HEK293 (cell line): ENCODE measurements around the gene ST3GAL2.
A peak's percentile ranks its signal among the peaks of the same experiment; 100 is the strongest.

Experiments
- CTCF ChIA-PET: fragments of 350-600 bp; formaldehyde crosslinking; extraction: SDS; loops from one replicate; lab custom pipeline; 2021; ENCODE audit warnings: antibody characterized with exemption; lab: Yijun Ruan, JAX
- POLR2A ChIA-PET: fragments of 300-600 bp; formaldehyde crosslinking; extraction: SDS; loops from one replicate; lab custom pipeline; 2020; ENCODE audit warnings: antibody characterized with exemption, inconsistent platforms; lab: Yijun Ruan, JAX
- H3K27ac ChIP-seq: fragments of 200-500 bp; sonication (Bioruptor generic); 2 replicates; pipeline ENCODE4 v1.5.1; 2014; ENCODE audit warnings: low read depth, low read length, control low read depth, inconsistent platforms; ENCODE audit errors: extremely low read depth
- H3K36me3 ChIP-seq, 2 experiments: fragments of 200-500 bp in 1 of 2; sonication (Bioruptor generic) in 1 of 2; 1 replicate in 1 of 2; 2 replicates in 1 of 2; pipeline ENCODE4 v1.5.1; 2014 to 2017; ENCODE audit warnings: inconsistent platforms in 2 of 2, low read length in 2 of 2; ENCODE audit not compliant: control insufficient read depth in 2 of 2, insufficient read depth in 1 of 2
- H3K4me1 ChIP-seq: fragments of 200-500 bp; sonication (Bioruptor generic); 2 replicates; pipeline ENCODE4 v1.5.1; 2014; ENCODE audit warnings: mild to moderate bottlenecking, low read length, inconsistent platforms; ENCODE audit not compliant: control insufficient read depth, insufficient read depth
- H3K4me3 ChIP-seq: 2 replicates; pipeline ENCODE4 v1.5.1; 2011; ENCODE audit warnings: low read depth, mild to moderate bottlenecking, control low read depth, low read length, moderate library complexity
- H3K9me3 ChIP-seq: fragments of 200-500 bp; sonication (Bioruptor generic); 2 replicates; pipeline ENCODE4 v1.5.1; 2014; ENCODE audit warnings: low read depth, low read length, inconsistent platforms; ENCODE audit not compliant: control insufficient read depth, insufficient read depth
- ELK4 ChIP-seq: IDR thresholded peaks from 2 replicates; pipeline ENCODE4 v1.6.1; 2011; ENCODE audit warnings: mild to moderate bottlenecking, low read depth, low read length, borderline replicate concordance
- KLF1 ChIP-seq: fragments of 450-650 bp; formaldehyde crosslinking; IDR thresholded peaks from 2 replicates; pipeline ENCODE4 v1.5.1; 2016; ENCODE audit warnings: missing biosample characterization, missing genetic modification characterization
- PRDM10 ChIP-seq: fragments of 450-650 bp; formaldehyde crosslinking; IDR thresholded peaks from 2 replicates; pipeline ENCODE4 v1.5.1; 2016; ENCODE audit warnings: missing biosample characterization, missing genetic modification characterization
- YY1 ChIP-seq: fragments of 450-650 bp; formaldehyde crosslinking; IDR thresholded peaks from 2 replicates; pipeline ENCODE4 v1.5.1; 2018; ENCODE audit warnings: missing biosample characterization, missing genetic modification characterization
- ZBTB10 ChIP-seq: fragments of 450-650 bp; formaldehyde crosslinking; IDR thresholded peaks from 2 replicates; pipeline ENCODE4 v1.5.1; 2016; ENCODE audit warnings: missing biosample characterization, missing genetic modification characterization
- ZEB2 ChIP-seq: fragments of 450-650 bp; formaldehyde crosslinking; IDR thresholded peaks from 2 replicates; pipeline ENCODE4 v1.5.1; 2016; ENCODE audit warnings: missing biosample characterization, missing genetic modification characterization
- ZNF121 ChIP-seq: fragments of 450-650 bp; formaldehyde crosslinking; IDR thresholded peaks from 2 replicates; pipeline ENCODE4 v1.5.1; 2016; ENCODE audit warnings: missing biosample characterization, missing genetic modification characterization
- ZNF350 ChIP-seq: fragments of 450-650 bp; formaldehyde crosslinking; IDR thresholded peaks from 2 replicates; pipeline ENCODE4 v1.5.0; 2017; ENCODE audit warnings: missing biosample characterization, mild to moderate bottlenecking, missing genetic modification characterization
- ZNF423 ChIP-seq: fragments of 450-650 bp; formaldehyde crosslinking; IDR thresholded peaks from 2 replicates; pipeline ENCODE4 v1.5.1; 2016; ENCODE audit warnings: missing biosample characterization, missing genetic modification characterization
- ZNF529 ChIP-seq: fragments of 450-650 bp; formaldehyde crosslinking; IDR thresholded peaks from 2 replicates; pipeline ENCODE4 v1.5.1; 2017; ENCODE audit warnings: missing genetic modification characterization, missing biosample characterization; ENCODE audit not compliant: insufficient replicate concordance
- ZNF626 ChIP-seq: fragments of 450-650 bp; sonication (Bioruptor Pico); formaldehyde crosslinking; IDR thresholded peaks from 2 replicates; pipeline ENCODE4 v1.5.1; 2018; ENCODE audit warnings: missing biosample characterization, missing genetic modification characterization, inconsistent platforms
- ZNF664 ChIP-seq: fragments of 450-650 bp; formaldehyde crosslinking; IDR thresholded peaks from 2 replicates; pipeline ENCODE4 v1.5.1; 2016; ENCODE audit warnings: missing biosample characterization, missing genetic modification characterization
- ZNF692 ChIP-seq: fragments of 450-650 bp; formaldehyde crosslinking; IDR thresholded peaks from 2 replicates; pipeline ENCODE4 v1.5.1; 2016; ENCODE audit warnings: missing biosample characterization, missing genetic modification characterization
- ZNF837 ChIP-seq: fragments of 450-650 bp; formaldehyde crosslinking; IDR thresholded peaks from 2 replicates; pipeline ENCODE4 v1.5.1; 2016; ENCODE audit warnings: missing biosample characterization, missing genetic modification characterization

The ST3GAL2 gene

GRCh38 chr16:70422543-70422942 is 16.4 kb downstream of the ST3GAL2 start:
- CTCF ChIA-PET = interaction anchor here (0.8 to 0.9 kb wide), 2 partner anchors 19 to 21 kb away, joined by 3 read pairs; no protein-coding TSS in a partner anchor
- Histone ChIP-seq H3K4me3 (no peak overlapping the region), H3K27ac (no peak overlapping the region), H3K36me3 (peaks cover 0 to 6% of the 10 kb centered on the region in 2 experiments; a peak in 1 of 3 replicates), H3K4me1 (peaks cover 1% of the 10 kb centered on the region; the same call in 1 of the 2 replicates), H3K9me3 (no peaks in the 10 kb centered on the region)
- POLR2A ChIA-PET = no interaction called here
- no peak for TF ChIP-seq ZNF423 (tag by site-specific recombination)
- no peak for TF ChIP-seq ZNF626 (tag by site-specific recombination)
- no peak for TF ChIP-seq ELK4
- no peak for TF ChIP-seq ZNF529 (tag by site-specific recombination)
- no peak for TF ChIP-seq ZBTB10 (tag by site-specific recombination)
- TF ChIP-seq KLF1 (tag by site-specific recombination) = no peak
- no peak for TF ChIP-seq YY1
- TF ChIP-seq ZEB2 (tag by site-specific recombination) = no peak

- Histone ChIP-seq H3K4me3 (no peak overlapping the region), H3K36me3 (peaks cover 0 to 6% of the 10 kb centered on the region in 2 experiments; a peak in 1 of 3 replicates), H3K9me3 (no peaks in the 10 kb centered on the region), H3K27ac (no peak overlapping the region), H3K4me1 (peaks cover 3% of the 10 kb centered on the region; the same call in 1 of the 2 replicates)
- no peak for TF ChIP-seq ZNF837 (tag by site-specific recombination)
- 0 out of 2 replicates have a peak, but pooled peaks have one; percentile 46 for TF ChIP-seq ZNF664 (tag by site-specific recombination)
- no peak for TF ChIP-seq ZNF350 (tag by site-specific recombination)
- 0 out of 2 replicates have a peak, but pooled peaks have one; percentile 23 for TF ChIP-seq ZNF692 (tag by site-specific recombination)
- peak; percentile 57; the same call in 1 of the 2 replicates for TF ChIP-seq PRDM10
- TF ChIP-seq ZNF121 (tag by site-specific recombination) = peak; percentile 98
- CTCF ChIA-PET = interaction anchor here (0.8 to 0.9 kb wide), 2 partner anchors 20 kb away, joined by 3 read pairs; no protein-coding TSS in a partner anchor
- POLR2A ChIA-PET = interaction anchor here (1.1 kb wide), 1 partner anchor 11 kb away, joined by 3 read pairs; no protein-coding TSS in a partner anchor
Measured at GRCh38 chr16:70421473-70422311, 17.2 kb downstream of the ST3GAL2 start.
